Stomach (tissue), 4 donors: ENCODE results near the gene SYS1.

ENCODE experiments used
- POLR2AphosphoS5 ChIP-seq, 3 donors: sonication (generic); formaldehyde crosslinking; IDR thresholded peaks; one replicate each; pipeline ENCODE4 v1.6.1; 2016; ENCODE audit warnings: antibody characterized with exemption in 3 of 3
- TF ChIP-seq, protein P1 (sequence below), 7 experiments: fragments of 450-650 bp in 4 of 7; fragments of 200-600 bp in 3 of 7; sonication (generic) in 3 of 7; IDR thresholded peaks; one replicate each; pipeline ENCODE4 v1.5.1; 2016 to 2019; ENCODE audit warnings: antibody characterized with exemption in 7 of 7, control low read depth in 2 of 7, mild to moderate bottlenecking in 1 of 7

DNA sequence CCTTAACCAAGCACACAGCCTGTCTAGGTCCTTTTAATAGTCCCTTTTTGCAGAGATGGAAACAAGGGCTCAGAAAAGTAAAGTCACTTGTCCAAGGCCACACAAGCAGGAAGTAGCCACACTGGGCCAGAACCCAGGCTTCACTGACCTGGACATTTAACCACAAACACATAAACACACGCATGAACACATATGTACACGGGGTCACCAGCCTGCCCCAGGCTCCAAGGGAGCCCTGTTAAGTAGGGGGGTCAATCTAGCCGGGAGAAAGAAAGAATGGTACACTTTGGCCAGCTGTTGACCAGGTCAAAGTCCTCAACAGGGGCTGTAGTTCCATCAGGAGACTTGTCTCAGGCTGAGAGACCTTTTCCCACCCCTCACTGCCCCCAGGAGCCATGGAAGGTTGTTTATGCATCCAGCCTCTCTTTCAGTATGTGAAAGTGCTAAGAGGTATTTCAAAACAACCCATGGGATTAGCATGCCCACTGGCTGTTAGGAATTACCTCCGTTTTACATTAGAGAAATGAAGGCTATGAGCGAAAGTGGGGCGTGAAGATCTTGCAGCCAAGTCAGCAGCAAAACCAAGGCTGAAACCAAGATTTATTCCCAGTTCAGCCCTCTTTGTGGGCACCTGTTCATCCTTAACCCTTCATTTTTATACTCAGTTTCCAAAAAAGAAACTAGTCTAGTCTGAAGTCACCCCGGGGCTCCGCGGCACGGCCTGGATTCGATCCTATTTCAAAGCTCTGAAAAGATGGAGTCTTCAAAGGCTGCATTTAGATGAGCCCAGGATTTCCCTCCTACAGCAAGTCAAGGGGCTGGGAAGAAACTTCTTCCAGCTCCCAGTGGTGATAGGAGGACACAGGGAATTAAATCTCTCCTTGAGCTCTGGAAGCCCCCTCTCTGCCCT is 24.6 kb upstream of the SYS1 start:
- TF ChIP-seq, protein P1, sequence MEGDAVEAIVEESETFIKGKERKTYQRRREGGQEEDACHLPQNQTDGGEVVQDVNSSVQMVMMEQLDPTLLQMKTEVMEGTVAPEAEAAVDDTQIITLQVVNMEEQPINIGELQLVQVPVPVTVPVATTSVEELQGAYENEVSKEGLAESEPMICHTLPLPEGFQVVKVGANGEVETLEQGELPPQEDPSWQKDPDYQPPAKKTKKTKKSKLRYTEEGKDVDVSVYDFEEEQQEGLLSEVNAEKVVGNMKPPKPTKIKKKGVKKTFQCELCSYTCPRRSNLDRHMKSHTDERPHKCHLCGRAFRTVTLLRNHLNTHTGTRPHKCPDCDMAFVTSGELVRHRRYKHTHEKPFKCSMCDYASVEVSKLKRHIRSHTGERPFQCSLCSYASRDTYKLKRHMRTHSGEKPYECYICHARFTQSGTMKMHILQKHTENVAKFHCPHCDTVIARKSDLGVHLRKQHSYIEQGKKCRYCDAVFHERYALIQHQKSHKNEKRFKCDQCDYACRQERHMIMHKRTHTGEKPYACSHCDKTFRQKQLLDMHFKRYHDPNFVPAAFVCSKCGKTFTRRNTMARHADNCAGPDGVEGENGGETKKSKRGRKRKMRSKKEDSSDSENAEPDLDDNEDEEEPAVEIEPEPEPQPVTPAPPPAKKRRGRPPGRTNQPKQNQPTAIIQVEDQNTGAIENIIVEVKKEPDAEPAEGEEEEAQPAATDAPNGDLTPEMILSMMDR (IDR thresholded peaks at IDR 0.05), result no peak
- TF ChIP-seq POLR2AphosphoS5 (IDR thresholded peaks at IDR 0.05), result no peak
